ENCODE measurements around the gene TRRAP. TPM values are rescaled to one million over a fixed set of nuclear protein-coding genes. Genes with fewer than 3 reads are reported as not detected.
A peak's percentile ranks its signal among the peaks of the same experiment; 100 is the strongest.
"Not testable (repeated sequence)": the region's sequence is repeated elsewhere in the genome, so short reads cannot be mapped to it uniquely, and the experiment has no call there.

The TRRAP gene
- total RNA-seq, 5 donors from 2014 or later (not counting 1 experiment from before 2014, with no cell fraction given): 53.9 to 71.7 (median 65.8) TPM

DNA sequence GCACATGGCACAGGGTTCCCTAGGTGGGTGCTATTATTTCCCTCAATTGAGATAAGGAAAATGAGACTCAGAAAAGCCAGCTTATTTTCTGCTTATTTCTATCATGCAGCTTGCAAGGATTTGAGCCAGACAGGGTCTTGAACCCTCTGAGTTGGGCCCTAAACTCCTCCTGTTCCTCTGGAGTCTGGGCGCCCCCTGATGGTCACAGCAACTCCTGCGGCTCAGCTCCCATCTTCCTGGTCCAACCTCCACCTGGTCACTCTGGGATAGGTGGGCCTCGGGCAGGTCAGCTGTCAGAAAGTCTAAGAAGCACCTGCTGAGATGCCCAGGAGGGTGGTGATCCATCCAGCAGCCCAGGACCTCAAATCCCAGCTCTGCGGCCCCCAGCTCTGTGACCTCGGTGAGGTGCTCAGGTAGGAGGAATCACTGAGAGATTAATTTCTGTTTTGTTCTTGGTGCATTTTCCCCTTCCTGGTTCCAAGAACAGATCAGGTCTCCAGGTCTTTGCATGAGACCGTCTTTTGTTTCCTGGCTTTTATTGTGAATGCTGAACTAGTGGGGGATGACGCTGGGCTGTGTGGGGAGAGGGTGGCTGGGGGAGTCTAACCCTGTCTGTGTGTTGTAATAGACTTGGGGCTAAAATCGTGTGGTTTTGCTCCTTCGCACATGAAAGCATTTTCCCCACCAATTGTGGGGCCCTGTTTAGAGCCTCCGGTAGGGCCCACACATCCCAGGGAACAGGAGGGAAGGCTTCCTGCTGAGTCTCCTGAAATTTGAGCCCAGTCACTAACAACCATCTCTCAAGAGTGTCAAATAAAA lies 41.3 kb upstream of the TRRAP start:
- Histone ChIP-seq H3K9me3 (no peaks in the 10 kb centered on the region), H3K36me3 (ENCODE audit: control insufficient read depth in 2 of 2, extremely low read depth in 1 of 2, insufficient read depth in 1 of 2, low read length in 1 of 2) (no peaks in the 10 kb centered on the region), H3K27me3 (replicated peaks in 1 of 2; ENCODE audit: control insufficient read depth in 2 of 2, extremely low read depth in 1 of 2, insufficient read depth in 2 of 2, low read length in 1 of 2) (peaks cover 0 to 40% of the 10 kb centered on the region in 2 experiments), H3K4me3 (ENCODE audit: control insufficient read depth in 1 of 2, extremely low read depth in 1 of 2, low read length in 1 of 2) (no peak overlapping the region), H3K4me1 (ENCODE audit: control insufficient read depth in 1 of 2, extremely low read depth in 1 of 2, insufficient read depth in 2 of 2, low read length in 2 of 2) (peaks cover 0 to 2% of the 10 kb centered on the region in 2 experiments), H3K27ac (ENCODE audit: low read length) (no peak overlapping the region)
- Mint-ChIP-seq H3K4me1 (no peaks in the 10 kb centered on the region), H3K9me3 (no peaks in the 10 kb centered on the region), H3K36me3 (no peaks in the 10 kb centered on the region), H3K4me3 (no peak overlapping the region), H3K27me3 (peaks cover 8 to 17% of the 10 kb centered on the region in 2 donors), H3K27ac (no peak overlapping the region)
- no peak for ATAC-seq (replicated peaks in 1 of 4)
- DNase-seq: peak in 1 of 35 experiments; percentile 11
- WGBS (ENCODE audit: insufficient coverage): 37% methylated on average over 5 of the region's 10 CpGs
- POLR2A ChIA-PET: no interaction called here
- CTCF ChIA-PET: interaction anchor here in 1 of 2 donors (0.6 kb wide), 1 partner anchor 401 kb away, joined by 4 read pairs; no protein-coding TSS in a partner anchor

DNA sequence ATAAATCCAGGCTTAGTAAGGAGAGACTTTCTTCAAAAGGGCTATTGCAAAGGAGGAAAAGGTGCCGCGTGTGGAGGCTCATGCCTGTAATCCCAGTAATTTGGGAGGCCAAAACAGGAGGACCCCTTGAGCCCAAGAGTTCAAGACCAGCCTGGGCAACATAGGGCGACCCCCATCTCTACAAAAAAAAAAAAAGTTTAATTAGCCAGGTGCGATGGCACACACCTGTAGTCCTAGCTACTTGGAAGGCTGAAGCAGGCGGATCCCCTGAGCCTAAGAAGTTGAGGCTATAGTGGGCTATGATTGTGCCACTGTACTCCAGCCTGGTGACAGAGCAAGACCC lies 40.7 kb upstream of the TRRAP start:
- DNase-seq (no peak), ATAC-seq (replicated peaks in 1 of 4) (no peak)
- Histone ChIP-seq H3K27me3 (replicated peaks in 1 of 2; ENCODE audit: control insufficient read depth in 2 of 2, extremely low read depth in 1 of 2, insufficient read depth in 2 of 2, low read length in 1 of 2) (peaks cover 0 to 40% of the 10 kb centered on the region in 2 experiments), H3K27ac (ENCODE audit: low read length) (no peak overlapping the region), H3K4me3 (ENCODE audit: control insufficient read depth in 1 of 2, extremely low read depth in 1 of 2, low read length in 1 of 2) (no peak overlapping the region), H3K36me3 (ENCODE audit: control insufficient read depth in 2 of 2, extremely low read depth in 1 of 2, insufficient read depth in 1 of 2, low read length in 1 of 2) (no peaks in the 10 kb centered on the region), H3K9me3 (no peaks in the 10 kb centered on the region), H3K4me1 (ENCODE audit: control insufficient read depth in 1 of 2, extremely low read depth in 1 of 2, insufficient read depth in 2 of 2, low read length in 2 of 2) (peaks cover 0 to 2% of the 10 kb centered on the region in 2 experiments)
- Mint-ChIP-seq H3K4me3 (no peak overlapping the region), H3K27me3 (peaks cover 8 to 17% of the 10 kb centered on the region in 2 donors), H3K27ac (no peak overlapping the region), H3K4me1 (no peaks in the 10 kb centered on the region), H3K9me3 (no peaks in the 10 kb centered on the region), H3K36me3 (no peaks in the 10 kb centered on the region)
- CTCF ChIA-PET: interaction anchor here in 1 of 2 donors (0.6 kb wide), 1 partner anchor 402 kb away, joined by 4 read pairs; no protein-coding TSS in a partner anchor
- 80% methylated on average over 1 of the region's 5 CpGs for WGBS (ENCODE audit: insufficient coverage)
- POLR2A ChIA-PET: interaction anchor here in 1 of 2 donors (0.6 kb wide), 1 partner anchor 720 kb away, joined by 12 read pairs; no protein-coding TSS in a partner anchor

DNA sequence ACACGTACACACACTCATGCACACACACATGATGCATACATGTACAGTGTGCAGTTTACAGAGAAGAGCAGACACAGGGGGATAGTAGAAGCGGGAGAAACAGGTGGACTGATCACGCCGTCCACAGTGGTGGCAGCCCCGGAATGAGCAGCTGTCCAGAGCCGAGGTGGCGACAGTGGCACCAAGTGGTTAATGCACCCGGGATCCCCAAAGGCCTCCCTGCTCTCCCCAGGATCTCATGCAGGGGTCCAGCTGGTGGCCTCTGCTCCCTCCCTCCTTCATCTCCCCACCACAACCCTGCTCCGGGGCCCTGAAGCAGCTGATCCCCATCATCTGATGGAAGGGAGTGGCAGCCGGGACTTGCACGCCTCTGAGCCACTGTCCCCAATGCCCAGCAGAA lies 38.2 kb upstream of the TRRAP start:
- WGBS (ENCODE audit: insufficient coverage): 87% methylated on average over 7 of the region's 11 CpGs
- peaks cover 0 to 2% of the 10 kb centered on the region in 2 experiments for H3K4me1 ChIP-seq (ENCODE audit: control insufficient read depth in 1 of 2, extremely low read depth in 1 of 2, insufficient read depth in 2 of 2, low read length in 2 of 2)
- no peaks in the 10 kb centered on the region for H3K9me3 Mint-ChIP-seq
- CTCF ChIA-PET: interaction anchor here (0.6 to 1.7 kb wide), 5 partner anchors 9 to 415 kb away, joined by 3 to 6 read pairs (median 3); no protein-coding TSS in a partner anchor
- peaks cover 0 to 42% of the 10 kb centered on the region in 2 experiments for H3K27me3 ChIP-seq (replicated peaks in 1 of 2; ENCODE audit: control insufficient read depth in 2 of 2, extremely low read depth in 1 of 2, insufficient read depth in 2 of 2, low read length in 1 of 2)
- POLR2A ChIA-PET: no interaction called here
- no peaks in the 10 kb centered on the region for H3K36me3 ChIP-seq (ENCODE audit: control insufficient read depth in 2 of 2, extremely low read depth in 1 of 2, insufficient read depth in 1 of 2, low read length in 1 of 2)
- no peak for DNase-seq
- no peak overlapping the region for H3K4me3 ChIP-seq (ENCODE audit: control insufficient read depth in 1 of 2, extremely low read depth in 1 of 2, low read length in 1 of 2)
- peaks cover 6 to 14% of the 10 kb centered on the region in 2 donors for H3K27me3 Mint-ChIP-seq
- no peak overlapping the region for H3K27ac Mint-ChIP-seq
- no peak overlapping the region for H3K27ac ChIP-seq (ENCODE audit: low read length)
- H3K4me1 Mint-ChIP-seq: no peaks in the 10 kb centered on the region
- H3K4me3 Mint-ChIP-seq: no peak overlapping the region
- ATAC-seq (replicated peaks in 1 of 4): no peak
- no peaks in the 10 kb centered on the region for H3K36me3 Mint-ChIP-seq
- no peaks in the 10 kb centered on the region for H3K9me3 ChIP-seq

DNA sequence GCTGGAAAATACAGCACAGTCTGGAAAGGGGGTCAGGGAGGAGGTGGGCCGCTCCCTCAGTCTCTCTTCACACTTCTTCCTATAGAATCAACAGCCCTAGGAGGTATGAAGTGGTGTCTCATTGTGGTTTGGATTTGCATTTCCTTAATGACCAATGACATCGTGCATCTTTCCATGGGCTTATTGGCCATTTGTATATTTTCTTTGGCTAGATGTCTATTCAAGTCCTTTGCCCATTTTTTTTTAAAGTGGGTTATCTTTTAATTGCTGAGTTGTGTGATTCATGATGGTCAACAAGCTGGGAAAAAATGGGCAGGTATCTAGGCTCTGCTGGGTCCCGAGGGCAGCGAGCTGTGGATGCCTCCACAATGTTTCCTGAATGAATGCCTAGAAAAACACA lies 37.6 kb upstream of the TRRAP start:
- no peaks in the 10 kb centered on the region for H3K36me3 Mint-ChIP-seq
- no peaks in the 10 kb centered on the region for H3K36me3 ChIP-seq (ENCODE audit: control insufficient read depth in 2 of 2, extremely low read depth in 1 of 2, insufficient read depth in 1 of 2, low read length in 1 of 2)
- H3K4me3 Mint-ChIP-seq: no peak overlapping the region
- POLR2A ChIA-PET: interaction anchor here in 1 of 2 donors (0.5 kb wide), 1 partner anchor 786 kb away, joined by 5 read pairs; no protein-coding TSS in a partner anchor
- ATAC-seq (replicated peaks in 1 of 4) (no peak), DNase-seq (no peak)
- CTCF ChIA-PET: interaction anchor here (0.6 to 2.9 kb wide), 8 partner anchors 8 to 408 kb away, joined by 3 to 8 read pairs (median 4); no protein-coding TSS in a partner anchor
- H3K27me3 ChIP-seq (replicated peaks in 1 of 2; ENCODE audit: control insufficient read depth in 2 of 2, extremely low read depth in 1 of 2, insufficient read depth in 2 of 2, low read length in 1 of 2): peaks cover 0 to 38% of the 10 kb centered on the region in 2 experiments
- H3K4me3 ChIP-seq (ENCODE audit: control insufficient read depth in 1 of 2, extremely low read depth in 1 of 2, low read length in 1 of 2): no peak overlapping the region
- H3K27ac Mint-ChIP-seq: no peak overlapping the region
- peaks cover 0 to 14% of the 10 kb centered on the region in 2 donors for H3K27me3 Mint-ChIP-seq
- no CpG with 5 or more reads among the region's 4 CpGs for WGBS (ENCODE audit: insufficient coverage)
- no peak overlapping the region for H3K27ac ChIP-seq (ENCODE audit: low read length)
- no peaks in the 10 kb centered on the region for H3K9me3 Mint-ChIP-seq
- peaks cover 0 to 2% of the 10 kb centered on the region in 2 experiments for H3K4me1 ChIP-seq (ENCODE audit: control insufficient read depth in 1 of 2, extremely low read depth in 1 of 2, insufficient read depth in 2 of 2, low read length in 2 of 2)
- H3K9me3 ChIP-seq: no peaks in the 10 kb centered on the region
- no peaks in the 10 kb centered on the region for H3K4me1 Mint-ChIP-seq

DNA sequence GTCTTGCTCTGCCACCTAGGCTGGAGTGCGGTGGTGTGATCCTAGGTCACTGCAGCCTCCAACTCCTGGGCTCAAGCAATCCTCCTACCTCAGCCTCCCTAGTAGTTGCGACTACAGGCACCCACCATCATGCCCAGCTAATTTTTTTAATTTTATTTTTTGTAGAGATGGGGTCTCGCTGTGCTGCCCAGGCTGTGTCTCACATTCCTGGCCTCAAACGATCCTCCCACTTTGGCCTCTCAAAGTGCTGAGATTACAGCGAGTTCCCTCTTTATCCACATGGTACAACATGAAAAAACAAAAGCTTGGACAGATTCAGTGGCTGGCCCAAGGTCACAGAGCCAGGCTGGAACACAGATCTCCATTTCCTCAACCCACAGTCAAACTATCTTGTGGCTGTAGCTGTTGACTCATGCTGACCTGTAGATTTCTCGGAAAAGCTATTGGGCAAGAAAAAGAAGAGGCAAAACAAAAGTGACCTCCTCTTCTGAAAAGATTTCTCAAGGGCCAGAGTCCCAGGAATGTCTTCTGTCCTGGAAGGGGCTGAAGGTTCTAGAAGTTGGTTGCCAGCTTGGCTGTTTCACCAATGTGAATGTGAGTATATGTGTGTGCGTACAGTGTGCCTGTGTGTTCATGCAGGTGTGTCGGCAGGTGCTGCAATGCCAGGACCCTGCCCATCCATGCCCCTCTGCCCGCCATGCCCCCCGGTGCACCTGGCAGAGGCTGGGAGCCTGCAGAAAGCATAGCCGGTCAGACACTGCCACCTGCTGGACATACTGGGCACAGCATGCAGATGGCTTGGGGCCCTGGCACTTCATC lies 36.9 kb upstream of the TRRAP start:
- no peak overlapping the region for H3K27ac ChIP-seq (ENCODE audit: low read length)
- peak; percentile 55 to 75 (median 69) for ATAC-seq (replicated peaks in 1 of 4)
- H3K4me1 Mint-ChIP-seq: no peaks in the 10 kb centered on the region
- DNase-seq: peak; percentile 9 to 77 (median 55)
- no peaks in the 10 kb centered on the region for H3K9me3 Mint-ChIP-seq
- H3K4me3 Mint-ChIP-seq: no peak overlapping the region
- H3K4me1 ChIP-seq (ENCODE audit: control insufficient read depth in 1 of 2, extremely low read depth in 1 of 2, insufficient read depth in 2 of 2, low read length in 2 of 2): peaks cover 0 to 2% of the 10 kb centered on the region in 2 experiments
- peaks cover 0 to 33% of the 10 kb centered on the region in 2 experiments for H3K27me3 ChIP-seq (replicated peaks in 1 of 2; ENCODE audit: control insufficient read depth in 2 of 2, extremely low read depth in 1 of 2, insufficient read depth in 2 of 2, low read length in 1 of 2)
- no peaks in the 10 kb centered on the region for H3K36me3 ChIP-seq (ENCODE audit: control insufficient read depth in 2 of 2, extremely low read depth in 1 of 2, insufficient read depth in 1 of 2, low read length in 1 of 2)
- no peak overlapping the region for H3K4me3 ChIP-seq (ENCODE audit: control insufficient read depth in 1 of 2, extremely low read depth in 1 of 2, low read length in 1 of 2)
- H3K36me3 Mint-ChIP-seq: no peaks in the 10 kb centered on the region
- CTCF ChIA-PET: interaction anchor here (0.6 to 2.9 kb wide), 6 partner anchors 9 to 408 kb away, joined by 3 to 8 read pairs (median 4); no protein-coding TSS in a partner anchor
- no peak overlapping the region for H3K27ac Mint-ChIP-seq
- peaks cover 0 to 12% of the 10 kb centered on the region in 2 donors for H3K27me3 Mint-ChIP-seq
- POLR2A ChIA-PET: interaction anchor here in 1 of 2 donors (0.5 kb wide), 1 partner anchor 786 kb away, joined by 5 read pairs; no protein-coding TSS in a partner anchor
- whole genome bisulfite sequencing (ENCODE audit: insufficient coverage): 19% methylated on average over 7 of the region's 11 CpGs
- H3K9me3 ChIP-seq: no peaks in the 10 kb centered on the region

DNA sequence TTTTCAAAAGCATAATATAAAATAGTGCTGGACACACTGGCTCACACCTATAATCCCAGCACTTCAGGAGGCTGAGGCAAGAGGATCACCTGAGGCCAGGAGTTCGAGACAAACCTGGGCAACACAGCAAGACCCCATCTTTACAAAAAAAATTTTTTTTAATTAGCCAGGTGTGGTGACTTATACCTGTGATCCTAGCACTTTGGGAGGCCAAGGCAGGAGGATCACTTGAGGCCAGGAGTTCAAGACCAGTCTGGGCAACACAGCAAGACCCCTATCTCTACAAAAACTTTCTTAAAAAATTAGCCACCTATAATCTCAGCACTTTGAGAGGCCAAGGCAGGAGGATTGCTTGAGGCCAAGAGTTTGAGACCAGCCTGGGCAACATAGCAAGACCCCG lies 35.8 kb upstream of the TRRAP start:
- H3K4me3 Mint-ChIP-seq; H3K9me3 Mint-ChIP-seq; DNase-seq; H3K27me3 Mint-ChIP-seq; POLR2A ChIA-PET; H3K27ac Mint-ChIP-seq; H3K9me3 ChIP-seq; H3K36me3 ChIP-seq (ENCODE audit: control insufficient read depth in 2 of 2, extremely low read depth in 1 of 2, insufficient read depth in 1 of 2, low read length in 1 of 2); H3K36me3 Mint-ChIP-seq; H3K4me1 Mint-ChIP-seq; H3K27ac ChIP-seq (ENCODE audit: low read length); H3K4me1 ChIP-seq (ENCODE audit: control insufficient read depth in 1 of 2, extremely low read depth in 1 of 2, insufficient read depth in 2 of 2, low read length in 2 of 2); H3K4me3 ChIP-seq (ENCODE audit: control insufficient read depth in 1 of 2, extremely low read depth in 1 of 2, low read length in 1 of 2); ATAC-seq (replicated peaks in 1 of 4): not testable (repeated sequence)
- H3K27me3 ChIP-seq (replicated peaks in 1 of 2; ENCODE audit: control insufficient read depth in 2 of 2, extremely low read depth in 1 of 2, insufficient read depth in 2 of 2, low read length in 1 of 2): peaks cover 0 to 26% of the 10 kb centered on the region in 2 experiments
- WGBS (ENCODE audit: insufficient coverage): no CpG with 5 or more reads among the region's 2 CpGs
- CTCF ChIA-PET: interaction anchor here (0.6 to 2.9 kb wide), 5 partner anchors 10 to 1718 kb away, joined by 3 to 8 read pairs (median 4); no protein-coding TSS in a partner anchor
